ENCODE results near the gene CYP27B1.

CYP27B1 gene

DNA sequence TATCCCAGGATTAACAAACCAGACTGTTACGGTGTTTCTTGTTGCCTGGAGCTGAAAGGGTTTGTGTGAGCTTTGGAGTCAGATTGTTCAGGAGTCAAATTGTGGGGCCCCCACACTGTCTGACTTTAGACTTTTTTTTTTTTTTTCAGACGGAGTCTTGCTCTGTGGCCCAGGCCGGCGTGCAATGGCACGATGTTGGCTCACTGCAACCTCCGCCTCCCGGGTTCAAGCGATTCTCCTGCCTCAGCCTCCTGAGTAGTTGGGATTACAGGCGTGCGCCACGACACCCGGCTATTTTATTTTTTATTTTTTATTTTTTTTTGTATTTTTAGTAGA lies 16.6 kb upstream of the CYP27B1 start:
- H3K27me3 ChIP-seq (ENCODE audit: insufficient read depth, low read length) = no peaks in the 10 kb centered on the region
- peak overlapping the region; percentile 89 for H3K4me3 ChIP-seq (ENCODE audit: low read depth, low read length)
- H3K27ac ChIP-seq (ENCODE audit: low read depth, low read length) = no peak overlapping the region
- no peak overlapping the region for H2AFZ ChIP-seq (ENCODE audit: low read length, unreplicated experiment)
- H3K36me3 ChIP-seq (ENCODE audit: insufficient read depth, low read length) = peaks cover 22% of the 10 kb centered on the region
- peaks cover 10% of the 10 kb centered on the region for H3K4me1 ChIP-seq (ENCODE audit: control insufficient read depth, insufficient read depth, low read length, unreplicated experiment)
- peaks cover 17% of the 10 kb centered on the region for H3K79me2 ChIP-seq (ENCODE audit: control insufficient read depth, insufficient read depth, low read length, unreplicated experiment)

DNA sequence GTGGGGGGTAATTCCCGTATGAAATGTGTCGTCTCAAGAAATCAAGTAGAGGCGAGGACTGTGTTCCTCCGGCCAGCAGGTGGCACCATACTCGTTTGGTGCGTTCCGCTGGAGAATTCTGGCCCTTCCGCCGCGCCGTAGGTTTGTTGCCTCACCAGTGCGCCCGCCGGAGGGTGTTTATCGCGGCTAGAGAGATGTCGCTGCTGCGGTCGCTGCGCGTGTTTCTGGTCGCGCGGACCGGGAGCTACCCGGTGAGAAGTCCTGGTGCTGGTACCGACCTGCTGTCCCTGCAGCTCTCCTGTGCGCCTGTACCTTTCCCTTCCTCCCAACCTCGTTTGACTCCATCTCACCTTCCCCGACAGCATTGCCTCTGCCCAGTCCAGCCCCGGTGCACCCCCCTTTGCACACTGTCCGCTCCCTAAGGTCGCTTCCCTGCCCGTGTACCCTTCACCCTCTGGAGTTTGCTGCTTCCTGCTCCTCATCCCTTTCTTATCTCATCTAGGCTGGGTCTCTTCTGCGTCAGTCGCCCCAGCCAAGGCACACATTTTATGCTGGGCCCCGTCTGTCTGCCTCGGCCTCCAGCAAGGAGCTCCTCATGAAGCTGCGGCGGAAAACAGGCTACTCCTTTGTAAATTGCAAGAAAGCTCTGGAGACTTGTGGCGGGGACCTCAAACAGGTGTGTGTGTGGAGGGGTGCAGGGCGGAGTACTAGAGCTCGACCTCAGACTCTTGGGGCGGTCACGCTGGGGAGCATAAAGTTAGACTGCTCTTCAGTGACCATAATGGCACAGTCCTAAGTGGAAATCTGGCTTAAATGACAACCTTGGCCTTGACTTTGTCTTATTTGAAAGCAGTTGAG lies 16.0 kb upstream of the CYP27B1 start, which contains the start of gene TSFM:
Gene TSFM, plus strand, starts transcription at position 180 of the 858 bp plus-strand sequence. Its CDS starts 15 bp downstream, at position 195.
- Histone ChIP-seq H3K27me3 (ENCODE audit: insufficient read depth, low read length) (no peaks in the 10 kb centered on the region), H3K36me3 (ENCODE audit: insufficient read depth, low read length) (peaks cover 20% of the 10 kb centered on the region), H3K4me1 (ENCODE audit: control insufficient read depth, insufficient read depth, low read length, unreplicated experiment) (peaks cover 10% of the 10 kb centered on the region), H3K27ac (ENCODE audit: low read depth, low read length) (no peak within 1 kb of the TSS), H2AFZ (ENCODE audit: low read length, unreplicated experiment) (peak within 1 kb of the TSS; percentile 49), H3K4me3 (ENCODE audit: low read depth, low read length) (peak within 1 kb of the TSS; percentile 89), H3K79me2 (ENCODE audit: control insufficient read depth, insufficient read depth, low read length, unreplicated experiment) (peaks cover 17% of the 10 kb centered on the region)

DNA sequence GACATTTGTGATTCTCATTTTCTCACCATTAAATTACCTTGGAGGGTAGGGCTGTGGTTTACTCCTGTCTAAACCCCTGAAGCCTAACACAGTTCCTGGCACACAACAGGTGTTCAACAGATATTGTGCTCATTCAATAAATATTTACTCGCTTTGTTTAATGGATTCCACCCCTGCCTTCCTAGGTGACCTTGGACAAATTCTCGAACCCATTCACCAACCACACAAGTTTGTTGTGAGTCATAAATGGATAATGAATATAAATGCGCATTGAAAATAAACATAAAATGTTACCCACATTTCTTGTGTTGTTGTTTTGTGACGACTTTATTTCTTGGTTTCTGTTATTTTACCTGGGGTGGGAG lies 15.3 kb upstream of the CYP27B1 start:
- Histone ChIP-seq H3K27ac (ENCODE audit: low read depth, low read length) (no peak overlapping the region), H3K4me3 (ENCODE audit: low read depth, low read length) (no peak overlapping the region; the same call in 1 of the 2 replicates), H3K4me1 (ENCODE audit: control insufficient read depth, insufficient read depth, low read length, unreplicated experiment) (peaks cover 10% of the 10 kb centered on the region), H2AFZ (ENCODE audit: low read length, unreplicated experiment) (peak overlapping the region; percentile 49), H3K36me3 (ENCODE audit: insufficient read depth, low read length) (peaks cover 18% of the 10 kb centered on the region), H3K27me3 (ENCODE audit: insufficient read depth, low read length) (no peaks in the 10 kb centered on the region), H3K79me2 (ENCODE audit: control insufficient read depth, insufficient read depth, low read length, unreplicated experiment) (peaks cover 17% of the 10 kb centered on the region)

DNA sequence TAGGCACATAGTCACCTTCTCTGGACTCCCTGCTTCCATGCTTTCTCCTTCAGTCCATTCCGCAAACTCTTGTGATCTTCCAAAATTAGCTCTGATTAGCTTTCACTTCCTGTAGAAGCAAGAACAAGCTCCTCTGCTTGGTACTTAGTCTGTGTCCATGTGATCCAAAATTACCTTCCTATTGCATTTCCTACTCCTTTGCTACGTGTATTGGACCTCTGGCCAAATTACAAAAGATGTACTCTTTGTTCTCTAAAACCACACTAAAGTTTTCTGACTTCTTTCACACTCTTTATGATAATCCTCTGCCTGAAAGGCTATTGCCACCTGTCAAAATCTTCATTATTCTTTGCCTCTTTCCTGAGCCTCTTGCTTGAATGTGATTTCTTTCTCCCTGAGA lies 14.9 kb upstream of the CYP27B1 start:
- H3K79me2 ChIP-seq (ENCODE audit: control insufficient read depth, insufficient read depth, low read length, unreplicated experiment) = peaks cover 17% of the 10 kb centered on the region
- H3K36me3 ChIP-seq (ENCODE audit: insufficient read depth, low read length) = peaks cover 14% of the 10 kb centered on the region
- H3K4me3 ChIP-seq (ENCODE audit: low read depth, low read length) = no peak overlapping the region
- H3K4me1 ChIP-seq (ENCODE audit: control insufficient read depth, insufficient read depth, low read length, unreplicated experiment) = peaks cover 10% of the 10 kb centered on the region
- no peaks in the 10 kb centered on the region for H3K27me3 ChIP-seq (ENCODE audit: insufficient read depth, low read length)
- no peak overlapping the region for H3K27ac ChIP-seq (ENCODE audit: low read depth, low read length)
- H2AFZ ChIP-seq (ENCODE audit: low read length, unreplicated experiment) = no peak overlapping the region

DNA sequence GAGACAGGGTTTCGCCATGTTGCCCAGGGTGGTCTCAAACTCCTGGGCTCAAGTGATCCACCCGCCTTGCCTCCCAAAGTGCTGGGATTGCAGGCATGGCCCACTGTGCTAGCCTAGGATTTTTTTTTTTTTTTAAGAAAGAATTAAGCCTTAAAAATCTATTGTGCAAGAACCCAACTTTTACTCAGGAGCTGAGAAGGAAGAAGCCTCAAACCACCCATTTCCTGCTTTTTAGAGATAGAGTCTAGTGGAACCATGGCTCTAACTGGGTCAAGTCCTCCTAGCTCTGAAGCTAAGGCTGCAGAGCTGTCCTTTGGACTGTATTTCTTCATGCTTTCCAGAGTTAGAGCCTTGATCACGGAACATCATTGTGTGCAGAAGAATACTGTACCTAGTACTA lies 14.4 kb upstream of the CYP27B1 start:
- Histone ChIP-seq H3K79me2 (ENCODE audit: control insufficient read depth, insufficient read depth, low read length, unreplicated experiment) (peaks cover 17% of the 10 kb centered on the region), H3K27ac (ENCODE audit: low read depth, low read length) (no peak overlapping the region), H3K27me3 (ENCODE audit: insufficient read depth, low read length) (no peaks in the 10 kb centered on the region), H3K4me3 (ENCODE audit: low read depth, low read length) (no peak overlapping the region), H3K36me3 (ENCODE audit: insufficient read depth, low read length) (peaks cover 8% of the 10 kb centered on the region; the same call in 1 of the 2 replicates), H3K4me1 (ENCODE audit: control insufficient read depth, insufficient read depth, low read length, unreplicated experiment) (peaks cover 10% of the 10 kb centered on the region), H2AFZ (ENCODE audit: low read length, unreplicated experiment) (no peak overlapping the region)

DNA sequence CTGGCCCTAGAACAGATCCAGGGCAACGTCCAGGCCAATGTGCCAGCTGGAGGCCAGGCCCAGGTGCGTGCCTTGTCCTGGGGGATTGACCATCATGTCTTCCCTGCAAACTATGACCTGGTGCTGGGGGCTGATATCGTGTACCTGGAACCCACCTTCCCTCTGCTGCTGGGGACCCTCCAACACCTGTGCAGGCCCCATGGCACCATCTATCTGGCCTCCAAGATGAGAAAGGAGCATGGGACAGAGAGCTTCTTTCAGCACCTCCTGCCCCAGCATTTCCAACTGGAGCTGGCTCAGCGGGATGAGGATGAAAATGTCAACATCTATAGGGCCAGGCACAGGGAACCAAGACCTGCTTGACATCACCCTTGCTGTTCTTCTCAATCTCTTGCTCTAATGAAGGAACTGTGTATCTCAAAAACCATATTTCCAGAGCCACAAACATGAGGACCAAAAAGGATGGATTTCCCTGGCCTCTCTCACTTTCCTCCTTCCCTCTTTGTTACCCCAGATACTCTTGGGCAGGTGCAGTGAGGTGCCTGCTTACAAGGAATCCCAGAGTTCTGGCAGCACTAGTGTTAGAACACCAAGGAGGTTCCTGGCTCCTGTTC lies 13.5 kb upstream of the CYP27B1 start:
- no peak overlapping the region for H3K4me3 ChIP-seq (ENCODE audit: low read depth, low read length)
- H3K27me3 ChIP-seq (ENCODE audit: insufficient read depth, low read length) = no peaks in the 10 kb centered on the region
- H3K27ac ChIP-seq (ENCODE audit: low read depth, low read length) = no peak overlapping the region
- peaks cover 10% of the 10 kb centered on the region for H3K4me1 ChIP-seq (ENCODE audit: control insufficient read depth, insufficient read depth, low read length, unreplicated experiment)
- no peak overlapping the region for H2AFZ ChIP-seq (ENCODE audit: low read length, unreplicated experiment)
- H3K36me3 ChIP-seq (ENCODE audit: insufficient read depth, low read length) = peaks cover 2% of the 10 kb centered on the region; the same call in 1 of the 2 replicates
- H3K79me2 ChIP-seq (ENCODE audit: control insufficient read depth, insufficient read depth, low read length, unreplicated experiment) = peaks cover 14% of the 10 kb centered on the region

DNA sequence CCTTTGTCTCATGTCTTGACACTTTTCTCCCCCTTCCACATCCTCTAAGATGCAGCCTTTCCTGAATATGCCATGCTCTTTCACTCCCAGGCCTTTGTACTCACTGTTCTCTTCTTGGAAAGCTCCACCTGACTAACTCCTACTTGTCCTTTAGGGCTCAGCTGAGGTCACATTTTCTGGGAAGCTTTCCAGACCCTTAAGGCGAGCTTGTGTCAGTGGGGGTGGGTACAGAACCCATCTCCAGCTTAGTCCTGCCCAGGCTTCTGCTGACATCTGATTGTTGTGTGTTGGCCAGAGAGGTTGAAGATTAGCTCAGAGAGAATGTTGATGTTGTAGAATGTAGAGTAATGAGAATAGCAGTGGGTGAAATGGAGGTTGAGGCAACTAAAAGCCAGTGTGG lies 12.9 kb upstream of the CYP27B1 start:
- Histone ChIP-seq H3K4me3 (ENCODE audit: low read depth, low read length) (no peak overlapping the region), H2AFZ (ENCODE audit: low read length, unreplicated experiment) (no peak overlapping the region), H3K79me2 (ENCODE audit: control insufficient read depth, insufficient read depth, low read length, unreplicated experiment) (peaks cover 14% of the 10 kb centered on the region), H3K36me3 (ENCODE audit: insufficient read depth, low read length) (peaks cover 2% of the 10 kb centered on the region; the same call in 1 of the 2 replicates), H3K27ac (ENCODE audit: low read depth, low read length) (no peak overlapping the region), H3K4me1 (ENCODE audit: control insufficient read depth, insufficient read depth, low read length, unreplicated experiment) (peaks cover 10% of the 10 kb centered on the region), H3K27me3 (ENCODE audit: insufficient read depth, low read length) (no peaks in the 10 kb centered on the region)

DNA sequence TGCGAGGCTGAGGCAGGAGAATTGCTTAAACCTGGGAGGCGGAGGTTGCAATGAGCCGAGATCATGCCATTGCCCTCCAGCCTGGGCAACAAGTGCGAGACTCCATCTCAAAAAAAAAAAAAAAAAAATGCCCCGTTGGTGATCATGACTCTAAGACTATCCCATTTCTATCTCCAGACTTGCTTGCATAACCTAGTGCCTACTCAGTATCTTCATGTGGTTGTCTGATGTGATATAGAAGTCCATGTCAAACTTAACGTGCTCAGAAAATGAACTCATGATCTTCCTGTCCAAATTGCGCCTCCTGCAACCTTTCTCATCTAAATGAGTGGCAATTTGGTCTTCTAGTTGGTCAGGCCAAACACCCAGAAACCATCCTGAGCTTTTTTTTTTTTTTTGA lies 11.0 kb upstream of the CYP27B1 start:
- no peak overlapping the region for H3K27ac ChIP-seq (ENCODE audit: low read depth, low read length)
- peaks cover 5% of the 10 kb centered on the region for H3K4me1 ChIP-seq (ENCODE audit: control insufficient read depth, insufficient read depth, low read length, unreplicated experiment)
- peaks cover 9% of the 10 kb centered on the region for H3K79me2 ChIP-seq (ENCODE audit: control insufficient read depth, insufficient read depth, low read length, unreplicated experiment)
- H3K4me3 ChIP-seq (ENCODE audit: low read depth, low read length) = no peak overlapping the region
- peaks cover 2% of the 10 kb centered on the region; the same call in 1 of the 2 replicates for H3K36me3 ChIP-seq (ENCODE audit: insufficient read depth, low read length)
- H2AFZ ChIP-seq (ENCODE audit: low read length, unreplicated experiment) = no peak overlapping the region
- H3K27me3 ChIP-seq (ENCODE audit: insufficient read depth, low read length) = no peaks in the 10 kb centered on the region

DNA sequence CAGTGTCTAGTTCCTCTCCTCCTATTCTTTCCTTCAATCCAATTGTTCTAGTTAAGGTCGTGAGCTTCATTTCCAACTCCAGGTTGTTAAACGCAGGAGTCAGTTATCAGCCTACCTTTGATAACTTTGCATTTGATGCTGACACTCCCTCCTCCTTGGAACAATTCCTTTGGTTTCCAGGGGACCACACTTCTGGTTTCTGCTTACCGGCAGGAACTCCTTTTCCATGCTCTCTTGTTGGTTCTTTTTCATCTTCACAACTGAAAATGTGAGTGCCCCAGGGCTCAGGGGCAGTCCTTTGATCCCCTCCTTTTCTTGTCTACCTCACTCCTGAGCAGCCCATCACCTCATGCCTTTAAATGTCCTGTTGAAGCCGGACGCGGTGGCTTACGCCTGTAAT lies 10.5 kb upstream of the CYP27B1 start:
- H3K27ac ChIP-seq (ENCODE audit: low read depth, low read length) = no peak overlapping the region
- no peaks in the 10 kb centered on the region for H3K27me3 ChIP-seq (ENCODE audit: insufficient read depth, low read length)
- peaks cover 9% of the 10 kb centered on the region for H3K79me2 ChIP-seq (ENCODE audit: control insufficient read depth, insufficient read depth, low read length, unreplicated experiment)
- H3K4me3 ChIP-seq (ENCODE audit: low read depth, low read length) = no peak overlapping the region
- H2AFZ ChIP-seq (ENCODE audit: low read length, unreplicated experiment) = no peak overlapping the region
- peaks cover 2% of the 10 kb centered on the region; the same call in 1 of the 2 replicates for H3K36me3 ChIP-seq (ENCODE audit: insufficient read depth, low read length)
- H3K4me1 ChIP-seq (ENCODE audit: control insufficient read depth, insufficient read depth, low read length, unreplicated experiment) = peaks cover 5% of the 10 kb centered on the region

DNA sequence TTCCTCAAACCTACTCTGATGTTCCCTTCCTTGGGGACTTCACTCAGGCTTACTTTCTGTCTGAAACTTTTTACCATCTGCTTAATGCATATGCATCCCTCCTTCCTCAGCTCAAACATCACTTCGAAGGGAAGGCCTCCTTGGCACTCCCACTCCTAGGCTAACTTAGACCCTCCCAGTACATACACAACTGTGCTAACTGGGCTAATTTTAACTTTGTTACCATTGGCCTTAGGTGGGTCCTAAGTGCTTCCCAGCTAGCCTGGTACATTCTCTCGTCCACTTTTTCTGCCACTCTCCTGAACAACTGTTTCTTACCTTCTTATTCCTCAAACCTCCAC lies 9.3 kb upstream of the CYP27B1 start:
- Histone ChIP-seq H3K79me2 (ENCODE audit: control insufficient read depth, insufficient read depth, low read length, unreplicated experiment) (peaks cover 9% of the 10 kb centered on the region), H3K27ac (ENCODE audit: low read depth, low read length) (no peak overlapping the region), H2AFZ (ENCODE audit: low read length, unreplicated experiment) (no peak overlapping the region), H3K36me3 (ENCODE audit: insufficient read depth, low read length) (peaks cover 2% of the 10 kb centered on the region; the same call in 1 of the 2 replicates), H3K27me3 (ENCODE audit: insufficient read depth, low read length) (no peaks in the 10 kb centered on the region), H3K4me3 (ENCODE audit: low read depth, low read length) (no peak overlapping the region), H3K4me1 (ENCODE audit: control insufficient read depth, insufficient read depth, low read length, unreplicated experiment) (peaks cover 5% of the 10 kb centered on the region)
